H1 (cell line): Measurements from ENCODE around the gene MGAT2. TPM values are rescaled to one million over a fixed set of nuclear protein-coding genes. Genes with fewer than 3 reads are reported as not detected.

Experiments
- CTCF ChIA-PET: fragments of 300-600 bp; sonication (Branson Sonifier 250); formaldehyde crosslinking; loops from one replicate; lab custom pipeline; 2021; ENCODE audit not compliant: partially characterized antibody; lab: Charles Lee
- POLR2A ChIA-PET: fragments of 300-600 bp; sonication (Branson Sonifier 250); formaldehyde crosslinking; loops from one replicate; lab custom pipeline; 2021; ENCODE audit warnings: inconsistent platforms; ENCODE audit not compliant: partially characterized antibody; lab: Charles Lee
- DNase-seq, 2 experiments: peaks; one replicate each; pipeline versions ENCODE4 v3.0.0 to v3.0.0-alpha.2; 2010 to 2022; ENCODE audit warnings: low spot score in 2 of 2, low read depth in 1 of 2, mixed read lengths in 1 of 2
- FAIRE-seq: peaks from 2 replicates; lab custom pipeline; 2011; peaks lifted over from hg19 to GRCh38; lab: Jason Lieb, UNC
- H2AFZ ChIP-seq: 2 replicates; pipeline ENCODE4 v1.8.1; 2012; ENCODE audit warnings: low read length, inconsistent platforms
- H2AK5ac ChIP-seq: 2 replicates; pipeline ENCODE4 v1.6.1; 2013; ENCODE audit warnings: low read depth, low read length
- H2BK120ac ChIP-seq: replicated peaks from 2 replicates; pipeline ENCODE3; 2013; ENCODE audit warnings: low read depth, low read length, inconsistent platforms
- H2BK12ac ChIP-seq: 2 replicates; pipeline ENCODE4 v1.6.1; 2013; ENCODE audit warnings: low read depth, low read length
- H2BK15ac ChIP-seq: 2 replicates; pipeline ENCODE4 v1.6.1; 2013; ENCODE audit warnings: low read length
- H2BK20ac ChIP-seq: 2 replicates; pipeline ENCODE4 v1.6.1; 2013; ENCODE audit warnings: low read length
- H2BK5ac ChIP-seq: 2 replicates; pipeline ENCODE4 v1.6.1; 2013; ENCODE audit warnings: low read depth, low read length
- H3K14ac ChIP-seq: 2 replicates; pipeline ENCODE4 v1.6.1; 2013; ENCODE audit warnings: inconsistent platforms; ENCODE audit not compliant: insufficient read length
- H3K18ac ChIP-seq: 2 replicates; pipeline ENCODE4 v1.6.1; 2013; ENCODE audit warnings: low read length; ENCODE audit errors: extremely low read depth
- H3K23ac ChIP-seq: 2 replicates; pipeline ENCODE4 v1.6.1; 2013; ENCODE audit warnings: inconsistent platforms; ENCODE audit not compliant: insufficient read length
- H3K23me2 ChIP-seq: 2 replicates; pipeline ENCODE4 v1.6.1; 2013; ENCODE audit warnings: low read depth, low read length
- H3K27ac ChIP-seq: 2 replicates; pipeline ENCODE4 v1.6.1; 2011; ENCODE audit warnings: low read depth, low read length, inconsistent platforms
- H3K27me3 ChIP-seq, 4 experiments: replicated peaks in 1 of 4; 1 replicate in 1 of 4; 2 replicates in 3 of 4; pipeline versions ENCODE4 v1.6.1 to v1.8.1; 2011 to 2013; ENCODE audit warnings: low read length in 3 of 4, mild to moderate bottlenecking in 3 of 4, inconsistent platforms in 2 of 4, mixed read lengths in 2 of 4, moderate library complexity in 1 of 4; ENCODE audit not compliant: control insufficient read depth in 3 of 4, insufficient read depth in 3 of 4; ENCODE audit errors: extremely low read depth in 1 of 4
- H3K36me3 ChIP-seq, 4 experiments: 2 replicates each; pipeline versions ENCODE4 v1.6.1 to v1.8.1; 2011 to 2013; ENCODE audit warnings: mild to moderate bottlenecking in 4 of 4, low read length in 3 of 4, moderate library complexity in 2 of 4, control low read depth in 1 of 4, inconsistent platforms in 1 of 4; ENCODE audit not compliant: insufficient read depth in 4 of 4, control insufficient read depth in 2 of 4
- H3K4ac ChIP-seq: replicated peaks from 2 replicates; pipeline ENCODE3; 2013; ENCODE audit warnings: low read length, low read depth, mixed read lengths, inconsistent platforms; ENCODE audit not compliant: insufficient read length
- H3K4me1 ChIP-seq, 4 experiments: replicated peaks in 1 of 4; 1 replicate in 1 of 4; 2 replicates in 3 of 4; pipeline versions ENCODE4 v1.6.1 to v1.8.1; 2011 to 2013; ENCODE audit warnings: low read length in 3 of 4, inconsistent platforms in 2 of 4, mixed read lengths in 1 of 4; ENCODE audit not compliant: insufficient read depth in 4 of 4, control insufficient read depth in 3 of 4
- H3K4me2 ChIP-seq, 2 experiments: 2 replicates each; pipeline versions ENCODE4 v1.6.1 to v1.8.1; 2011 to 2013; ENCODE audit warnings: low read depth in 2 of 2, low read length in 2 of 2, control low read depth in 1 of 2, inconsistent platforms in 1 of 2, mild to moderate bottlenecking in 1 of 2; ENCODE audit not compliant: insufficient read depth in 1 of 2
- H3K4me3 ChIP-seq, 4 experiments: fragments of 200-600, 300-600 bp in 1 of 4; sonication (generic), shearing (Covaris generic), sonication (Bioruptor Twin) in 1 of 4; 2 replicates each; pipeline versions ENCODE4 v1.5.1 to v1.8.1; 2011 to 2016; ENCODE audit warnings: low read length in 4 of 4, low read depth in 3 of 4, control low read depth in 2 of 4, inconsistent platforms in 2 of 4, mild to moderate bottlenecking in 2 of 4, mixed read lengths in 1 of 4, moderate library complexity in 1 of 4; ENCODE audit not compliant: insufficient read depth in 2 of 4; ENCODE audit errors: extremely low read depth in 1 of 4
- H3K56ac ChIP-seq: replicated peaks from 2 replicates; pipeline ENCODE3; 2013; ENCODE audit warnings: low read depth, mild to moderate bottlenecking, mixed read lengths, low read length, inconsistent platforms; ENCODE audit not compliant: insufficient read length
- H3K79me1 ChIP-seq: 2 replicates; pipeline ENCODE4 v1.6.1; 2013; ENCODE audit warnings: low read depth, low read length, control low read depth
- H3K79me2 ChIP-seq, 2 experiments: 2 replicates each; pipeline versions ENCODE4 v1.6.1 to v1.8.1; 2012 to 2013; ENCODE audit warnings: low read length in 2 of 2, mild to moderate bottlenecking in 2 of 2, inconsistent platforms in 1 of 2; ENCODE audit not compliant: insufficient read depth in 2 of 2, control insufficient read depth in 1 of 2
- H3K9ac ChIP-seq, 4 experiments: replicated peaks in 1 of 4; 1 replicate in 1 of 4; 2 replicates in 3 of 4; pipeline versions ENCODE4 v1.6.1 to v1.8.1; 2011 to 2013; ENCODE audit warnings: low read depth in 3 of 4, low read length in 3 of 4, control low read depth in 2 of 4, mild to moderate bottlenecking in 2 of 4, moderate library complexity in 2 of 4, inconsistent platforms in 1 of 4; ENCODE audit errors: extremely low read depth in 1 of 4
- H3K9me3 ChIP-seq, 2 experiments: 2 replicates each; pipeline versions ENCODE4 v1.6.1 to v1.8.1; 2012 to 2013; ENCODE audit warnings: mild to moderate bottlenecking in 2 of 2, moderate library complexity in 2 of 2, control low read depth in 1 of 2, inconsistent platforms in 1 of 2, low read depth in 1 of 2, low read length in 1 of 2, mixed read lengths in 1 of 2; ENCODE audit not compliant: insufficient read depth in 2 of 2
- H4K20me1 ChIP-seq, 2 experiments: replicated peaks in 1 of 2; 2 replicates each; pipeline versions ENCODE3 to v1.8.1; 2011 to 2013; ENCODE audit warnings: inconsistent platforms in 2 of 2, low read length in 2 of 2, mild to moderate bottlenecking in 1 of 2; ENCODE audit not compliant: insufficient read depth in 2 of 2, control insufficient read depth in 1 of 2
- H4K5ac ChIP-seq: 2 replicates; pipeline ENCODE4 v1.6.1; 2013; ENCODE audit warnings: low read length, low read depth, mixed read lengths, inconsistent platforms; ENCODE audit not compliant: insufficient read length
- H4K8ac ChIP-seq: 2 replicates; pipeline ENCODE4 v1.8.0; 2013; ENCODE audit warnings: mild to moderate bottlenecking, moderate library complexity, low read length, inconsistent platforms; ENCODE audit not compliant: insufficient read depth; ENCODE audit errors: extremely low read depth
- H4K91ac ChIP-seq: replicated peaks from 2 replicates; pipeline ENCODE3; 2013; ENCODE audit warnings: low read length, mixed read lengths, inconsistent platforms; ENCODE audit not compliant: insufficient read length
- ATF3 ChIP-seq: IDR thresholded peaks from 2 replicates; pipeline ENCODE4 v1.6.1; 2011; ENCODE audit warnings: low read depth, mild to moderate bottlenecking, low read length; ENCODE audit not compliant: insufficient read depth
- BCL11A ChIP-seq, 2 experiments: IDR thresholded peaks; one replicate each; pipeline ENCODE4 v1.6.1; 2011; ENCODE audit warnings: low read depth in 2 of 2, low read length in 2 of 2, mild to moderate bottlenecking in 2 of 2
- CHD1 ChIP-seq: IDR thresholded peaks from 2 replicates; pipeline ENCODE4 v1.6.1; 2012; ENCODE audit warnings: low read depth, low read length, improper control_type of control experiment
- EGR1 ChIP-seq: IDR thresholded peaks from 2 replicates; pipeline ENCODE4 v1.6.1; 2011; ENCODE audit warnings: low read depth, low read length, borderline replicate concordance
- MAFK ChIP-seq: IDR thresholded peaks from 2 replicates; pipeline ENCODE4 v1.6.1; 2012; ENCODE audit warnings: low read depth, mild to moderate bottlenecking, improper control_type of control experiment, low read length
- POLR2AphosphoS5 ChIP-seq: IDR thresholded peaks from 2 replicates; pipeline ENCODE4 v1.6.1; 2011; ENCODE audit warnings: low read depth, low read length
- SIRT6 ChIP-seq: IDR thresholded peaks from one replicate; pipeline ENCODE4 v1.7.1; 2012; ENCODE audit warnings: low read length, inconsistent platforms
- SP4 ChIP-seq: IDR thresholded peaks from 2 replicates; pipeline ENCODE4 v1.6.1; 2012; ENCODE audit warnings: low read length, inconsistent platforms
- TAF7 ChIP-seq: optimal IDR thresholded peaks from 2 replicates; pipeline ENCODE3; 2011; ENCODE audit warnings: low read depth, mild to moderate bottlenecking, inconsistent platforms, low read length, moderate library complexity, borderline replicate concordance
- TBP ChIP-seq: IDR thresholded peaks from 2 replicates; pipeline ENCODE4 v1.6.1; 2011; ENCODE audit warnings: low read depth, low read length, improper control_type of control experiment
- TCF12 ChIP-seq: IDR thresholded peaks from 2 replicates; pipeline ENCODE4 v1.6.1; 2011; ENCODE audit warnings: low read depth, mild to moderate bottlenecking, low read length
- USF2 ChIP-seq: IDR thresholded peaks from 2 replicates; pipeline ENCODE4 v1.6.1; 2011; ENCODE audit warnings: low read length, improper control_type of control experiment
- WGBS, 2 experiments: shearing (Covaris generic) in 1 of 2; methylation state at CpG; one replicate each; pipeline versions ENCODE4 v1.1.6 to v1.1.7; 2013 to 2015; ENCODE audit warnings: low lambda C conversion rate in 2 of 2, mixed read lengths in 2 of 2, inconsistent platforms in 1 of 2, low coverage in 1 of 2, missing lambda C conversion rate in 1 of 2; ENCODE audit not compliant: insufficient replicate concordance in 2 of 2, insufficient coverage in 1 of 2, insufficient read length in 1 of 2; ENCODE audit errors: extremely low coverage in 1 of 2, missing lambda C conversion rate in 1 of 2; 5-methylcytosine and 5-hydroxymethylcytosine counted together
- polyA plus RNA-seq, 7 experiments: library from polyadenylated mRNA; depleted of rRNA in 3 of 7; stranded (reverse) in 5 of 7; unstranded in 2 of 7; fragments of >200 nt in 5 of 7; fragments of 200-250 nt in 2 of 7; gene quantifications; 1 replicate in 5 of 7; 2 replicates in 1 of 7; 4 replicates in 1 of 7; pipeline versions ENCODE4 v1.2.1 to v1.2.3, GENCODE V29; 2011 to 2013; ENCODE audit warnings: missing spikeins in 2 of 7, mixed read lengths in 2 of 7
- total RNA-seq: library from RNA; stranded (reverse); fragmentation: NEBNext Ultra II Directional; extraction: Animal tissue kit (Norgen Biotek cat#: 25700); gene quantifications from 2 replicates; pipeline ENCODE4 v1.2.1, GENCODE V29; 2021

Gene MGAT2
- total and polyA plus RNA-seq, 2 of the 8 experiments (the other 6 are each of a cell fraction or from before 2014, with no cell fraction given), result 10.6 to 23.7 TPM

GRCh38 chr14:49612671-49613070 is 7.9 kb upstream of the MGAT2 start:
- WGBS, 2 experiments, result 98% methylated on average over 8 of the region's 8 CpGs; no CpG with 5 or more reads in 1 of the 2 experiments

More at GRCh38 chr14:49612671-49613070, 7.9 kb upstream of the MGAT2 start:
- Histone ChIP-seq H2BK12ac (no peak overlapping the region), H3K23me2 (no peaks in the 10 kb centered on the region), H4K8ac (no peak overlapping the region), H3K4me2 (no peak overlapping the region), H4K5ac (no peak overlapping the region), H3K4ac (no peak overlapping the region), H2BK5ac (no peak overlapping the region), H2AK5ac (no peak overlapping the region), H4K91ac (no peak overlapping the region), H3K18ac (no peak overlapping the region), H3K4me3 (no peak overlapping the region), H2BK15ac (no peak overlapping the region), H3K79me1 (no peaks in the 10 kb centered on the region), H3K56ac (no peak overlapping the region), H3K79me2 (no peaks in the 10 kb centered on the region), H3K36me3 (peaks cover 0 to 19% (median 3%) of the 10 kb centered on the region in 4 experiments; a peak in 4 of 8 replicates), H3K14ac (no peak overlapping the region), H3K9ac (no peak overlapping the region), H3K4me1 (no peaks in the 10 kb centered on the region), H4K20me1 (no peaks in the 10 kb centered on the region)
- CTCF ChIA-PET, result interaction anchor here (1.1 kb wide), 2 partner anchors 9 to 248 kb away, joined by 3 read pairs; no protein-coding TSS in a partner anchor
- FAIRE-seq, result no peak
- TF ChIP-seq SP4, result no peak
- no peak for TF ChIP-seq EGR1
- TF ChIP-seq TCF12, result no peak
- TF ChIP-seq POLR2AphosphoS5, result no peak
- TF ChIP-seq TAF7, result no peak
- TF ChIP-seq USF2, result no peak
- TF ChIP-seq CHD1, result no peak
- TF ChIP-seq SIRT6, result no peak
- TF ChIP-seq TBP, result no peak
- TF ChIP-seq BCL11A (IDR thresholded peaks at IDR 0.05; ENCODE audit: low read depth in 2 of 2, low read length in 2 of 2), result no peak
- TF ChIP-seq ATF3, result no peak
- no peak for TF ChIP-seq MAFK
- TF ChIP-seq, all 59 proteins: peak for 0
- Histone ChIP-seq H3K27ac (no peak overlapping the region), H3K27me3 (no peaks in the 10 kb centered on the region), H2BK120ac (no peak overlapping the region), H2BK20ac (no peak overlapping the region), H3K9me3 (no peaks in the 10 kb centered on the region), H2AFZ (no peak overlapping the region), H3K23ac (no peak overlapping the region)
- POLR2A ChIA-PET, result interaction anchor here (0.7 to 3.2 kb wide), 4 partner anchors 8 to 1189 kb away, joined by 4 to 19 read pairs (median 5); partner anchors contain the start of genes LRR1, MGAT2 and RPL36AL
- no peak for DNase-seq
